Measurements from ENCODE around the gene WDR62.

WDR62 gene

DNA sequence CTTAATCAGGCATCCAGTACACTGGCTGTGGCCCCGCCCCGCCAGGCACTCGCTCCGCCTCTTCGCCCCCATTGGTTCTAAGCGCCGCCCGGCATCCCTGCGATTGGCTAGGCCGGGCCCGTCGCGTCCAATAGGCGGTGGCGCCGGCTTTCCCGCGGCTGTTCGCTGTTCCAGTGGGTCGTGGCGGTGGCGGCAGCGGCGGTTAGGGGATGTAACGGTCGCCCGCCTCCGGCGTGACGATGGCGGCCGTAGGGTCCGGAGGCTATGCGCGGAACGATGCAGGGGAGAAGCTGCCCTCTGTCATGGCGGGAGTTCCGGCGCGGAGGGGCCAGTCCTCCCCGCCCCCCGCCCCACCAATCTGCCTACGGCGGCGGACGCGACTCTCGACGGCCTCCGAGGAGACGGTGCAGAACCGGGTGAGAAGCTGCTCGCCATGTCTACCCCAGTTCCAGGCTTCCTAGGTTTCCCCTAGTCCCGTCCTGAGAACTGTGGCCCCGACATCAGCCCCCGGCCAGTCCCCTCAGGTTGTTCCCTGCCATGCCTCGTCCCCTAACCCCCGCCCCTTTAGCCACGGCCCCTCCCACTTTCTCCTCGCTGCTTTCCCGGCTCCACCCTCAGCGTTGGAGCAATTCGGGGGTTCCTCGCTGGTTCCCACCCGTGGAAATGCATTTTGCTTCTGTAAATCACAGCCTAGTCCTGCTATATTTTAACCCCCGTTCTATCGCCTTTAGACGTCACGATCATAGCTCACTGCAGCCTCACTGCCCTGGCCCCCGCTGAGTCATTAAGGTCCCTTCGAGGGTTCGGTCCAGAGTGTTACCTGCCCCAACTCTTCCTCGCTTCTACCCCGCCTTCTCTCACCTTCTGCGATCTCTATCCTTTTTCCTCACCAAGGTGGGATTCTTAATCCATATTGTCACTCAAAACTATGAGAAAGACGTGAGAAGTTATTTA is at the start of gene WDR62:
WDR62 (plus strand) TSS at position 165 of the 954 bp plus-strand sequence; CDS start at position 240, 75 bp downstream.
- in situ Hi-C loops (cut with MboI; ENCODE audit: low sequenced_read_pairs): no loop called here

DNA sequence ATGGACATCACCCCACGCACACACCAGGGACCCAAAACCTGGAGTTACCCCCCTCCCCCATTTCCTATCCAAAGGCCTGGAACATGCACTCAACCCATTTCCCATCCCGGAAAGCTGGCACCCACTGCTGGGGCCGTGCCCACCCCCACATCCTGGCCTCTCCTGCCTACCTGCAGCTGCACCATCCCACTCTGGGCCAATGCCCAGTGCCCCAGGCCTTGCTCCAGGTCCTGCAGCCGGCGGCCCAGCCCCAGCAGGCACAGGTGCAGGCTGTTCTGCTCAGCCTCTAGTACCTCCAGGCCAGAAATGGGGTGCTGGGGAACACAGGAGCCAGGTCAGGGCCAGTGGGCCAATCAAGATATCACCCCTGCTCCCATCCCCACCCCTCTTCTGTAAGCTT is 47.7 kb upstream of the WDR62 start:
- in situ Hi-C loops (cut with MboI; ENCODE audit: low sequenced_read_pairs): no loop called here

DNA sequence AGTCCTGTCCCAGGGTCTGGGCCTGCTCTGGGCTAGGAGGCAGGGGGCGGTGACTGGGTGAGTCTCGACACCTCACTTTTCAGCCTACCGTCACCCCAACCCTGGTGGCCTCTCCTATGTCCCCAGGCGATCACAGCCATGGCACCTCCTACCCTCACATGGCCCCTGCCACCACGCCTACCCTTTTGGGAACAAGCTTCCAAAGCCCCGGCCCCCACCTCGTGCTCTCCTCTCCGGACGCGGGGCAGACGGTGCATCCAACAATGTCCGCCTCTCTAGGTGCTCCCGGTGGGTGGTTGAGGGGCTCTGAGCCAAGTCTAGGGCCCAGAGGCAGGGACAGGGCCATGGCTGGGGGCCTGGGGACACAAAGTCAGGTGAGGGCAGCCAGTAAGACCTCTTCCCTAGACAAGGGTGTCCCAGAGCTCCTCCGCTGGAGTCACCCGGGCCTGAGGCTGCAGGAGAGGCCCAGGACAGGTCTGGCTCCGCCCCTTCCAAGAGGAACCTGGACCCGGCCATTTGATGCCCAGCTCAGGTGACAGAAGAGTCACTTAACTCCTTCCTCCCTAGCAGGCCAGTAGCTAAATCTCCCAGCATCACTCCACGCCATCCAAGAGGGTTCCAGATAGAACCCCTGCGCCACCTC is 46.2 kb upstream of the WDR62 start, which contains the start of gene SYNE4:
SYNE4 (minus strand) TSS at position 478 of the 643 bp plus-strand sequence; CDS start at position 346, 132 bp downstream.
- in situ Hi-C loops (cut with MboI; ENCODE audit: low sequenced_read_pairs): no loop called here

DNA sequence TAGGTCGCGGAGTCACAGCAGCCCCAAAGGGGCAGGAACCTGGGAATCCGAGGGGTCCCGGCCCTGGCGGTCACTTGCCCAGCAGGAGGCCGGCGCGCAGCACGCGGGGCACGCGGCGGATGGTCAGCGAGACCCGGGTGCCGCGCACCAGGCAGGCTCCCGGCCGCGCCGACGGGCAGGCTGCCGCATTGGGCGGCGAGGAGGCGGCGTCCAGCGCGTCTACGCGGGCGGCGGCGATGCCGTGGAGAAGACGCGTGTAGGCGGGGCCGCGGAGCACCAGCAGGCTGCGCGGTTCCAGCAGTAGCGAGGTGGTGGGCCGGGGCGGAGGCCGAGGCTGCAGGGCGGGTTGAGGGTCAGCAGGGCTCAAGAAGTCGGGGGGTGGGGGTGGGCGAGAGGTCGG is 45.5 kb upstream of the WDR62 start:
- in situ Hi-C loops (cut with MboI; ENCODE audit: low sequenced_read_pairs): no loop called here

DNA sequence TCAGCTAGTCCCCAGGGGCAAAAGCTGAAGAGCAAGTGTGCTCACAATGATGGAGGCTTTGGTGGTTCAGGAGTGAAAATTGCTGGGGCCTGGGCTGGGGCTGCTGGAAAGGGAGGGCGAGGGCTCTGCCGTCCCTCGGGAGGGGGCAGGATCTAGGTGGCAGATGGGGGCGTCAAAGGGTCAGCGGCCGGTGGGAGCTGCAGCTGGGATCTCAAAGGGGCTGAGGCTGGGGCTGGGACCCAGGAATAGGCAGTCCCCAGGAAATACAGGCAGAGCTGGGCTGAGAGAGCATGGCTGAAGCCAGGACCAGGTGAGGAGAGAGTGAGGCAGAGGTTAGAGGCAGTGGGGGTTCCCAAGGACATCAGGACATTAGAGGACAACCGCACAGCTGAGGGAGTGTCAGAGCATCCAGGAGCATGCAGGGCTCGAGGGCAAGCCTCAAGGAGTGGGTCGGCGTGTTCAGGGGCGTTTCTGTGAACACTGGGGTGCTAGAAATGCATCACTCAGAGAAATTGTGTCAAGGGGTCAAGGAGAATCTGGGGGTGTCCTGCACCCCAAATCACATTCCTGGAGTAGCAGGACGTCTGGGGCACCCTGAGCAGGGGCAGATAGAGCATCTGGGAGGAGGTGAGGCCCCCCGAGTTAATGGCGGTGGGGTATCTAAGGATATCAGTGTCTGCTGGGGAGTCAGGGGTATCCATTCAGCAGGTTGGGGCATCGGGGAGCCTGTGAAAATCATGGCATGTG is 44.9 kb upstream of the WDR62 start:
- in situ Hi-C loops (cut with MboI; ENCODE audit: low sequenced_read_pairs): no loop called here

DNA sequence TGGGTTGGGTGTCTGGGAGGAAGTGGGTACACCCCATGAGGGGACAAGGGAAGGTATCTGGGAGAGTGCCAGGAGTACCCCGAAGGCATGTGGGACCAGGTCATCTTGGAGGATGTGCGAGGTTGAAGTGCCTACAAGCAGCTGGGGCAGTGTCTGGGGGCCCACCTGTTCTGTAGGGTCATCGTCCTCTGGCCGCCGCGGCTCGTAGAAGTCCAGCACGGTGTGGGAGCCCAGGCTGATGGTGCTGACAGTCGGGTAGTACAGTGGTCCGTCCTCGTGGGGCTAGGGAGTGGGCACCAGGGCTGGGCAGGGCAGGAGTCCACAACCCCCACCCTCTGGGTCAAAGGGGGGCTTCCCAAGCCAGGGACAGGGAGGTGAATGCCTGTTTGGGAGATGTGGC is 44.3 kb upstream of the WDR62 start:
- in situ Hi-C loops (cut with MboI; ENCODE audit: low sequenced_read_pairs): no loop called here

DNA sequence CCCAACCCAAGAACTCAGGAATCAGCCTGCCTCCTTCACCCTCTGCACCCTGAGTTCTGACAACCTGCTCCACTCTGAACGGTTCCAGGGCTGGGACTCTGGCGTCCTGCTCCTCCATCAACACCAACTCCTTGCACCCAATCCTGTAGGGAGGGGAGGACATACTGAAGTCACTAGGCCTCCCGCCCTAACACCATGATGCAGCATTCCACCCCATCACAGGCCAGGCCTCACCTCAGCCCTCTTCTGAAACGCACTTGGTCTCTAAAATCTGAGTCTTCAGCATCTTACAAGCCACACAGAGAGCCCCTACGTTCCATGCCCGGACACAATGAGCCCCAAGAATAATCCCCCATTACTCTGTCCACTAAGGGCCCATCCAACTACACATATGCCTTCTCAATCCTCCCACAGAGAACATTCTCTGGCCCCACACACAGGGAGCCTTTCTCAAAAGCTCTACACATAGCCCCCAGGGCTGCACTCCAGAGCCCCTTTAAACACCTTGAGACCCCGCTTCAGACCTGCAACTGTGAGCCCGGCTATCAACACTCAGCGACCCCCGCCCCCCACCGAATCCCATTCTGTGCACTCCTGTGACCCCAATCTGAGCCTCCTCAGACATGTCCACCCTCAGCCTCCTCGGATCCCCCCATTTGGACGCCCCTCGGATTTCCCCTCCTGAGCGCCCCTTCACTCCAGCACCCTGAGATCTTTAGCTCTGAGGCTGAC is 41.3 kb upstream of the WDR62 start:
- in situ Hi-C loops (cut with MboI; ENCODE audit: low sequenced_read_pairs): no loop called here

DNA sequence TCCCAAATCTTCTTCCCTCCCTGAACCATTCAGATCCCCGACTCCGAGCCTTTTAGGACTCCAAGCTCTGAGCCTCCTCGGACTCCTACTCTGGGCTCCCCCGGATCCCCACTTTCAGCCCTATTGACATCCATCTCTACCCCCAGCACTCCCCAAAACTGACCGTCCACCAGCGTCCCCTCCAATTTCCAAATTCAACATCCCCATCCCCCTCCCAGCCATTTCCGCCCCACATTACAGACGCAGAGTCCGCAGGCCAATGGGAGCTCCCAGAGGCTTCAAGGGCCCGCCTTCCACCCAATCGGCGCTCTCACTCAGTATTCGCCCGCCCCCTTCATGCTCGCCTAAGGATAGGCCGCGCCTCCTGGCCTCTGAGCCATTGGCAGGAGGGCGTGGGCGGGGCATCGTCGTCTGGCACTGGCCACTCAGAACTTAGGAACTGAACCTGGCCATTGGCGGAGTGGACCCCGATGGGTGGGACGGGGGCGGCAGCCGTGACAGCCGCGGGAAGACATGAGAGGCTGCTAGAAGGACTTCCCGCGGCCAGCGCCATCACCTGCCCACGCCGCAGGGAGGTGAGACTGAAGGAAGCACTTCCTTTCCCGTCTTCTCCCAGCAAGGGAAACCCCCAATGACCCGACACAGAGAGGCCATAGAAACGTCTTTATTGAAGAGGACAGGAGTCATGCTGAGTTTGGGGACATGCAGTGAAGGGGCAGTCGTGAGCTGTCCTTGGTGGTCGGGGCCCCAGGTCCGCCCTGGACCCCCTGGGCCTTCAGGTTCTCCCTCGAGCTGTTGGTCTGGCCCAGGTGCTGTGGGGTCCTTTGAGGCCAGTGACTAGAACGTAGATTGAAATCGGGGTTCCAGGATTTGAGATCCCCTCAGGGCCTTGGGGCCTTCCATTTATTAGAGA is 40.4 kb upstream of the WDR62 start, which contains the start of gene ALKBH6:
ALKBH6 (minus strand) TSS at position 202 of the 913 bp plus-strand sequence. CDS start 816 bp downstream, outside the sequence.
- in situ Hi-C loops (cut with MboI; ENCODE audit: low sequenced_read_pairs): no loop called here

DNA sequence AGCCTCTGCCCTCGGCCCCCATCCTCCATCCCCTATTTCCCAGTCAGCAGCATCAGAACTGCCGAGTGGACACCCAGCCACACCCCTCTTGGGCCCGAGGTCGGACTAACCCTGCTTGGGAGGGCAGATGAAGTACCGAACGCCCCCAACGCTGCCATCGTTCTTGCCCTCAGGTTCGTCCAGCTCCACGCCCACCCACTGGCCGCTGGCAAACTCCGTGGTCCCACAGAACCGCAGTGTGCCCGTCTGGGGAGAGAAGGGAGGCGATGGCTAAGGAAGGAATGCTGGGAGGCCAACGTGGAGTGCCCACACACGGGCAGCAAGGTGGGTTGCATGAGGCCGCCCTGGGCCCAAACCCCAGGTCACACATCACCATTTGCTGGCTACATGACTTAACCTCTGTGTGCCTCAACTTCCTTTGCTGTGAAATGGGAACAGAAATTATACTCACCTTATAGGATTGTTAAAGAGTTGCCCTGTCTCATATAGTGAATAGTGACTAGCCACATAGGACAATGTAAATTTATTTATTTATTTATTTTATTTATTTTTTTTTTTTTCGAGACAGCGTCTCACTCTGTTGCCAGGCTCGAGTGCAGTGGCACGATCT is 35.5 kb upstream of the WDR62 start:
- in situ Hi-C loops (cut with MboI; ENCODE audit: low sequenced_read_pairs): no loop called here

DNA sequence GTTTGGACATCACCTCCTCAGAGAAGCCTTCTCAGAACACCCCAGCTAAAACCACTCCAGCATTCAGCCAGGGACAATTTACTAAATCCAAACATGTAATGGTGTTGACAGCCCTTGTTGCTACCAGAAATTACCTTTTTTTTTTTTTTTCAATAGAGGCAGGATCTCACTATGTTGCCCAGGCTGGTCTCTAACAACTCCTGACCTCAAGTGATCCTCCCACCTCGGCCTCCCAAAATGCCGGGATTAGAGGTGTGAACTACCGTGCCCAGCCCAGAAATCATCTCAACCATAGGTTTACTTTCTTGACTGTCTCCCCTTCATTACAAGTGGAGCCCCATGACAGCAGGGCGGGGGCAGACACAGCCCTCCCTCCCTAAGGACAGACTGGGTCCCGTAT is 31.3 kb upstream of the WDR62 start:
- in situ Hi-C loops (cut with MboI; ENCODE audit: low sequenced_read_pairs): no loop called here

DNA sequence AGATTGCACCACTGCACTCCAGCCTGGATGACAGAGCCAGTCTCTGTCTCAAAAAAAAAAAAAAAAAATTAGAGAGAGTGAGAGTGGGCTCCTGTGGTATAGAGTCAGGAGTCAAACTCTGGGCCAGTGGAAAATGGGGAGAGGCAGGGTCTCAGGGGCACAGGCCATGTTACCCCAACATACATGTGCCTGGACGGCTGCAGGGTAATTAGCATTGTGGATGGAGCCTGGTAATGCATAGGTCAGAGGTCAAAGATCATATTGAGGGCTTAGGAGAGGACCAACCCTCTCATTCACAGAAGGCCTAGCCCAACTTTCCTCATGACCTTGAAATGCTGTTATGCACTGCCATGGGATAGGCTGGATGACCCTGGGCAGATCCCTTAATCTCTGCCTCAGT is 29.2 kb upstream of the WDR62 start:
- in situ Hi-C loops (cut with MboI; ENCODE audit: low sequenced_read_pairs): no loop called here

DNA sequence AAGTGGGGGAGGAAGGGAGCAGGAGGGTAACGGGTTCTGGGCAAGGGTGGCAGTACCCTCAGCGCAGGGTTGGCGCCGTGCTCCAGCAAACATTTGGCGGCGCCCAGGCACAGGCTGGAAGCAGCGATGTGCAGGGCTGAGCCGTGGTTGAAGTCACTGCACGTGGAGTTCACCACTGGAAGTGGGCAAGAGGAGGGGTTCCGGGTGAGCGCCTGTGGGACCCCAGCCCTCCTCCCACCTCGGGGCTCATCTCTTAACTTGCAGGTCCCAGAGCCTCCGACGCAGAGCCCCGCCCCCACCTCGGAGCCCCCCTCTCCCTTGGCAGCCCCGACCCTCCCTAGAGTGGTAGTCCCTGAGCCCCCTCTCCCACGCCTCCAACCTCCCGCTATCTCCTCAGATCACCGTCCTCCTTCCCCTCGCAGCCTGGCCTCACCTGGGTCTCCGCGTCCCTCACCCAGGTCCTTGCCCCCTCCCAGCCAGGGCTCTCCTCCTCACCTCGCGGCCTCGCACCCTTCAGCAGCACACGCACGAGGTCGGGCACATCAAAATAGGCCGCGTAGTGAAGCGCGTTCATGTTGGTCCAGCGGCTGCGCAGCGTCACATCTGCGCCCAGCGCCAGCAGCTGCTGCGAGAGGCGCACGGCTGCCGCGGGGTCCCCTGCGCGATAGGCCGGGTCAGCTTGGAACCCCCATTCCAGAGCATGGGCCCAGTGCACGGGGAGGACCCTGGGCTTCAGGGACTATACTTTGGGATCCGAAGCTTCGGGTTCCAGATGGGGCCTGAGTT is 28.4 kb upstream of the WDR62 start:
- in situ Hi-C loops (cut with MboI; ENCODE audit: low sequenced_read_pairs): no loop called here

DNA sequence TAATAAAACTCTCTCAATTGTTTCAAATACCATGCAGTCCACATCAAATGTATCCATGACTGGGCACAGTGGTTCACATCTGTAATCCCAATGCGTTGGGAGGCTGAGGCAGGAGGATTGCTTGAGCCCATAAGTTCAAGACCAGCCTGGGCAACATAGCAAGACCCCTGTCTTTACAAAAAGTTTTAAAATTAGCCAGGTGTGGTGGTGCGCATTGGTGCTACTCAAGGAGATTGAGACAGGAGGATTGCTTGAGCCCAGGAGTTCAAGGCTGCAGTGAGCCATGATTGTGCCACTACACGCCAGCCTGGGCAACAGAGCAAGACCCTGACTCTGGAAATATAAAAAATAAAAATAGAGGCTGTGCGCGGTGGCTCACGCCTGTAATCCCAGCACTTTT is 27.0 kb upstream of the WDR62 start:
- in situ Hi-C loops (cut with MboI; ENCODE audit: low sequenced_read_pairs): no loop called here

DNA sequence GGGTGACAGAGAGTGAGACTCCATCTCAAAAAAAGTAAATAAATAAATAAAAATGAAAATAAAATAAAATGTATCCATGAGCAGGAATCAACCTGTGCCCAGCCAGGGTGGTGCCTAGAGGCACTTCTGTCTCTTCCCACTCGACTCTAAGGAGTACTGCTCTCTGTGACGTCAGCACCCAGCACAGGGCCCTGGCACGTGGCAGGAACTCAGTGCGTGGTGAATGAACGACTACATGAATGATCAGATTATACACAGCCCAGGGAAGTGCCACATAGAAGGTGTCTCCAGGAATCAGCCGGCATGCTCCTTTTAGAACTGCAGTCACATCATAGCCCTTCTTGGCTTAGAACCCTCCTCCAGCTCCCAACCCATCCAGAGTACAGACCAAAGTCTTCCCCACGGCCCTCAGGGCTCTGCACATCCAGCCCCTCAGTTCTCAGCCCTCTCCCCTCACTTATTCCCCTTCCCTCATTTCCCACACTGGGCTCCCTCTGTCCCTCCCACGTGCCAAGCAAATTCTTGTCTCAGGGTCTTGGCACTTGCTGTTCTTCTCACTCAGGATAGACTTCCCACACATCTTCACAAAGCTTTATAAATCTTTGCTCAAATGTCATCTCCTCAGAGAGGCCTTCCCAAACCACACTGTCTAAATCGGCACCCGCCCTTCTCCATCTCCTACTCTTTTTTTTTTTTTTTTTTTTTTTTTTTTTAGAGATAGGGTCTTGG is 26.2 kb upstream of the WDR62 start:
- in situ Hi-C loops (cut with MboI; ENCODE audit: low sequenced_read_pairs): no loop called here

DNA sequence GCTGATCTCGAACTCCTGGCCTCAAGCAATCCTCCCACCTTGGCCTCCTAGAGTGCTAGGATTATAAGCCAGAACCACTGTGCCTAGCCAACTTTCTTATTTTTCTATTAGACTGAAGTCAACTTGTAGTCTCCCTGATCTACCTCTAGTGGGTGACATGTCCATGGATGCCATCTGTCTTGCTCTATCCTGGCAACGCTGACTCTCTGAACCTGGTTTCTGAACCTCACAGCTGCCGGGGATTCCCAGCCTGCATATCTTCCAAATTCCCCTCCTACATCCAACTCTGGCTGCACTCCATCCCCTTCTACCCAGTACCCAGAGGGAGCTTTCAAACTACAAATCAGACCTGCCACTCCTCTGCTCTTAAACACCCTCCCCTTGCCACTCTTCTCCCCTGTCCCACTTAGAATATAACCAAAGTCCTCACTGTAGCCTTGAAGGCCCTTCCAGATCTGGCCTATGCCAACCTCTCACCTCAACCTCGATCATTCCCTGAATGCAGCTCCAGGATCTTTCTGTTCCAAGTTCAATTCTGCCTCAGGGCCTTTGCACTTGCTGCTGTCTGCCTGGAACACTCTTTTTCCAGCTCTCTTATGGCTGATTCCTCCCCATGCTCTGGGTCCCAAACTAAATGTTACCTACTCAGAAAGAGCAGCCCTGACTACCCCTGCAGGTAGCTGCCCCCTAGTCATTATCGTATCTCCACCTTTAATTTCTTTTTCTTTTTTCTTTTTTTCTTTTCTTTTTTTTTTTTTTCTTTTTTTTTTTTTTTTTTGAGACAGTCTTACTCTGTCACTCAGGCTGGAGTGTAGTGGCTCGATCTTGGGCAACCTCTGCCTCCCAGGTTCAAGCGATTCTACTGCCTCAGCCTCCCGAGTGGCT is 24.2 kb upstream of the WDR62 start:
- in situ Hi-C loops (cut with MboI; ENCODE audit: low sequenced_read_pairs): no loop called here

DNA sequence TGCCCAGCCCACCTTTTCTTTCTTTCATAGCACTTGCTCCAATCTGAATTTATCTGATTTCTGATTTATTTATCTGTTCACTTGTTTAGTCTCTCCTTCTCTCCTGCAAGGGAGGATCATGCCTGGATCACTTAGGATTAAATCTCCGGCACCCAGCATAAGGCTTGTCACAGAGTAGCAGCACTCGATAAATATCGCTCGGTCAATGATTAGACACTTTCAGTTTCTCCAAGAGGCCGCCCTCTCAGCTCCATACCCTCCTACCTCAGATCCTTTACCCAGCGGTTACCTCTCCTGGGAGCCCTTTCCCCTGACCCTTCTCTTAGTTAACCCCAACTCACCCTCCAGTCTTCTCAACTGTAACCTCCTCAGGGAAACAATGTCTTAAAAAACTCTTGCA is 23.4 kb upstream of the WDR62 start:
- in situ Hi-C loops (cut with MboI; ENCODE audit: low sequenced_read_pairs): no loop called here

Data from HL-60/S4 treated with phorbol 12-myristate 13-acetate at 8.2 ng/mL for 4 days and 3 days (cell line).